GM21786 (cell line): ENCODE measurements around the gene ZC3H7A.

Source experiments
- ATAC-seq: cut with Tn5 transposase; IDR thresholded peaks from one replicate; pipeline ENCODE4 v1.9.1; 2021; ENCODE audit not compliant: unreplicated experiment

Gene ZC3H7A

GRCh38 chr16:11738742-11739544 lies 58.1 kb downstream of the ZC3H7A start:
- ATAC-seq: no peak

- ATAC-seq: no peak
Observed at GRCh38 chr16:11737713-11738112, 59.3 kb downstream of the ZC3H7A start.

GRCh38 chr16:11736903-11737302 lies 60.2 kb downstream of the ZC3H7A start:
- no peak for ATAC-seq

GRCh38 chr16:11735787-11736186 lies 61.3 kb downstream of the ZC3H7A start:
- no peak for ATAC-seq

GRCh38 chr16:11734653-11735043 lies 62.4 kb downstream of the ZC3H7A start:
- no peak for ATAC-seq

- no peak for ATAC-seq
Observed at GRCh38 chr16:11734025-11734652, 62.9 kb downstream of the ZC3H7A start.

- ATAC-seq: no peak
Observed at GRCh38 chr16:11731222-11731621, 65.8 kb downstream of the ZC3H7A start.

GRCh38 chr16:11729787-11730186 lies 67.3 kb downstream of the ZC3H7A start:
- ATAC-seq: no peak

- no peak for ATAC-seq
Observed at GRCh38 chr16:11727796-11728543, 69.1 kb downstream of the ZC3H7A start.

- ATAC-seq: no peak
Observed at GRCh38 chr16:11726008-11726407, 71.0 kb downstream of the ZC3H7A start.

- ATAC-seq: no peak
Observed at GRCh38 chr16:11725457-11725856, 71.6 kb downstream of the ZC3H7A start.

GRCh38 chr16:11722468-11722808 lies 74.6 kb downstream of the ZC3H7A start:
- ATAC-seq: no peak

- no peak for ATAC-seq
Observed at GRCh38 chr16:11721781-11722467, 75.1 kb downstream of the ZC3H7A start.

- ATAC-seq: no peak
Observed at GRCh38 chr16:11719762-11720161, 77.3 kb downstream of the ZC3H7A start.

- ATAC-seq: no peak
Observed at GRCh38 chr16:11719171-11719570, 77.9 kb downstream of the ZC3H7A start.

GRCh38 chr16:11717811-11718210 lies 79.2 kb downstream of the ZC3H7A start:
- ATAC-seq: no peak

GRCh38 chr16:11716336-11716735 lies 80.7 kb downstream of the ZC3H7A start:
- ATAC-seq: no peak

- no peak for ATAC-seq
Observed at GRCh38 chr16:11715246-11715947, 81.7 kb downstream of the ZC3H7A start.

- ATAC-seq: no peak
Observed at GRCh38 chr16:11712122-11712521, 84.9 kb downstream of the ZC3H7A start.

GRCh38 chr16:11711662-11712061 lies 85.4 kb downstream of the ZC3H7A start:
- no peak for ATAC-seq

- ATAC-seq: no peak
Observed at GRCh38 chr16:11708421-11708820, 88.6 kb downstream of the ZC3H7A start.
